K562 (cell line): ENCODE data around the gene CACNA1I. TPM values are rescaled to one million over a fixed set of nuclear protein-coding genes. Genes with fewer than 3 reads are reported as not detected.

Source experiments
- ATAC-seq: fragments of 200-7000 bp; cut with Tn5 transposase; 3 replicates; pipeline ENCODE4 v1.9.1; 2020; ENCODE audit warnings: moderate library complexity
- BruUV-seq: library from RNA; stranded (reverse); fragments of 400-500 nt; replicated peaks from 2 replicates; lab custom pipeline; 2021; lab: Mats Ljungman, UMichigan
- CTCF ChIA-PET: fragments of 300-600 bp; formaldehyde crosslinking; extraction: SDS; loops from one replicate; lab custom pipeline; 2021; ENCODE audit warnings: low intra/inter-chr PET ratio; lab: Yijun Ruan, JAX
- POLR2A ChIA-PET: fragments of 300-600, 350-650 bp; sonication (Branson Sonifier 250); formaldehyde crosslinking; extraction: SDS; loops from one replicate; lab custom pipeline; 2021; ENCODE audit warnings: antibody characterized with exemption, inconsistent platforms; lab: Yijun Ruan, JAX
- DNase-seq, 4 experiments: peaks; one replicate each; pipeline versions ENCODE4 v3.0.0 to v3.0.0-alpha.2; 2011 to 2018; ENCODE audit warnings: low spot score in 3 of 4, mixed read lengths in 3 of 4; ENCODE audit errors: extremely low read depth in 1 of 4
- FAIRE-seq: peaks from 2 replicates; lab custom pipeline; 2011; peaks lifted over from hg19 to GRCh38; lab: Jason Lieb, UNC
- H2AFZ ChIP-seq: 2 replicates; pipeline ENCODE4 v1.6.0; 2011; ENCODE audit warnings: low read depth, low read length, control low read depth, inconsistent platforms
- H3K27ac ChIP-seq: fragments of 200-600 bp; 3 replicates; pipeline ENCODE4 v1.8.0; 2011; ENCODE audit warnings: low read depth, mild to moderate bottlenecking, control low read depth, inconsistent platforms, low read length, moderate library complexity, mixed read lengths; ENCODE audit errors: extremely low read depth
- H3K27me3 ChIP-seq, 2 experiments: fragments of 300-600 bp in 1 of 2; 2 replicates in 1 of 2; 3 replicates in 1 of 2; pipeline versions ENCODE4 v1.6.0 to v1.8.0; 2011; ENCODE audit warnings: inconsistent platforms in 2 of 2, low read length in 2 of 2, mild to moderate bottlenecking in 1 of 2, mixed read lengths in 1 of 2, moderate library complexity in 1 of 2; ENCODE audit not compliant: control insufficient read depth in 2 of 2, insufficient read depth in 2 of 2
- H3K36me3 ChIP-seq: fragments of 300-600 bp; 3 replicates; pipeline ENCODE4 v1.8.0; 2011; ENCODE audit warnings: mild to moderate bottlenecking, low read length, inconsistent platforms; ENCODE audit not compliant: control insufficient read depth, insufficient read depth
- H3K4me1 ChIP-seq, 2 experiments: fragments of 200-600 bp in 1 of 2; replicated peaks in 1 of 2; 2 replicates in 1 of 2; 3 replicates in 1 of 2; pipeline versions ENCODE4 v1.5.1 to v1.8.0; 2011; ENCODE audit warnings: inconsistent platforms in 2 of 2, low read length in 2 of 2, mild to moderate bottlenecking in 1 of 2, mixed read lengths in 1 of 2, moderate library complexity in 1 of 2; ENCODE audit not compliant: control insufficient read depth in 2 of 2, insufficient read depth in 2 of 2
- H3K4me2 ChIP-seq: 2 replicates; pipeline ENCODE4 v1.6.1; 2011; ENCODE audit warnings: low read length, control low read depth, inconsistent platforms, mixed read lengths; ENCODE audit not compliant: insufficient read depth
- H3K4me3 ChIP-seq: fragments of 200-600 bp; sonication (generic), shearing (Covaris generic); 2 replicates; pipeline ENCODE4 v1.5.1; 2016; ENCODE audit warnings: control low read depth, inconsistent platforms
- H3K79me2 ChIP-seq: fragments of 200-600 bp; 3 replicates; pipeline ENCODE4 v1.8.0; 2011; ENCODE audit warnings: low read length, inconsistent platforms; ENCODE audit not compliant: control insufficient read depth, insufficient read depth
- H3K9ac ChIP-seq, 2 experiments: 2 replicates each; pipeline versions ENCODE4 v1.6.0 to v1.6.1; 2011; ENCODE audit warnings: low read depth in 2 of 2, low read length in 2 of 2, control low read depth in 1 of 2, inconsistent platforms in 1 of 2, mild to moderate bottlenecking in 1 of 2, mixed read lengths in 1 of 2; ENCODE audit not compliant: insufficient read depth in 1 of 2
- H3K9me1 ChIP-seq: one replicate; pipeline ENCODE4 v1.6.0; 2011; ENCODE audit warnings: inconsistent platforms, mild to moderate bottlenecking, low read length, moderate library complexity; ENCODE audit not compliant: control insufficient read depth, insufficient read depth
- H3K9me3 ChIP-seq: replicated peaks from 2 replicates; pipeline ENCODE4 v1.5.1; 2011; ENCODE audit warnings: low read depth, low read length, inconsistent platforms; ENCODE audit not compliant: control insufficient read depth, insufficient read depth
- H4K20me1 ChIP-seq: replicated peaks from 2 replicates; pipeline ENCODE4 v1.6.1; 2011; ENCODE audit warnings: low read length, inconsistent platforms, mixed read lengths; ENCODE audit not compliant: control insufficient read depth, insufficient read depth
- ARHGAP35 ChIP-seq: fragments of 450-650 bp; IDR thresholded peaks from 2 replicates; pipeline ENCODE4 v1.6.1; 2018; ENCODE audit not compliant: partially characterized antibody
- ATF4 ChIP-seq: fragments of 450-650 bp; formaldehyde crosslinking; IDR thresholded peaks from 2 replicates; pipeline ENCODE4 v1.4.0; 2022; ENCODE audit warnings: mild to moderate bottlenecking, moderate library complexity
- BRD4 ChIP-seq: fragments of 200-600 bp; sonication (generic); IDR thresholded peaks from 2 replicates; pipeline ENCODE4 v1.6.1; 2017; ENCODE audit warnings: inconsistent platforms
- CHCHD3 ChIP-seq: fragments of 250-450 bp; sonication (Bioruptor Pico); IDR thresholded peaks from 2 replicates; pipeline ENCODE4 v2.1.2; 2022; ENCODE audit warnings: mild to moderate bottlenecking
- CTCFL ChIP-seq: IDR thresholded peaks from 2 replicates; pipeline ENCODE4 v1.6.1; 2011; ENCODE audit warnings: borderline replicate concordance, low read depth, mild to moderate bottlenecking, moderate library complexity, low read length; ENCODE audit not compliant: insufficient read depth, poor library complexity, severe bottlenecking
- FOXJ2 ChIP-seq: fragments of 200-800 bp; sonication (Bioruptor generic); IDR thresholded peaks from 2 replicates; pipeline ENCODE4 v1.6.1; 2016; ENCODE audit warnings: missing genetic modification characterization, missing compliant biosample characterization
- GTF2E2 ChIP-seq: fragments of 200-800 bp; sonication (Bioruptor generic); IDR thresholded peaks from 2 replicates; pipeline ENCODE4 v1.6.1; 2016; ENCODE audit warnings: missing genetic modification characterization, missing compliant biosample characterization
- HDGF ChIP-seq: fragments of 450-650 bp; IDR thresholded peaks from 2 replicates; pipeline ENCODE4 v1.6.1; 2016
- KAT2B ChIP-seq: IDR thresholded peaks from one replicate; pipeline ENCODE4 v1.6.1; 2012; ENCODE audit warnings: low read depth, mild to moderate bottlenecking, control low read depth, inconsistent platforms, low read length, moderate library complexity
- MBD1 ChIP-seq: fragments of 250-450 bp; sonication (Bioruptor Pico); IDR thresholded peaks from 2 replicates; pipeline ENCODE4 v1.8.0; 2022; ENCODE audit warnings: inconsistent platforms
- PHB ChIP-seq: fragments of 250-450 bp; sonication (Bioruptor Pico); IDR thresholded peaks from 2 replicates; pipeline ENCODE4 v1.5.0; 2021
- TCFL5 ChIP-seq: fragments of 250-450 bp; sonication (Bioruptor Pico); conservative IDR thresholded peaks from 2 replicates; pipeline ENCODE4 v1.6.1; 2021; ENCODE audit warnings: mild to moderate bottlenecking, moderate library complexity, matching md5 sums
- TOE1 ChIP-seq, 2 experiments: fragments of 450-650 bp in 1 of 2; sonication (generic) in 1 of 2; formaldehyde crosslinking in 1 of 2; IDR thresholded peaks; 2 replicates each; pipeline versions ENCODE4 v1.7.1 to v1.8.0; 2016 to 2022; ENCODE audit warnings: borderline replicate concordance in 2 of 2, mild to moderate bottlenecking in 2 of 2, antibody characterized with exemption in 1 of 2, inconsistent platforms in 1 of 2, low read depth in 1 of 2, missing genetic modification reagents in 1 of 2, moderate library complexity in 1 of 2
- U2AF2 ChIP-seq: fragments of 200-400 bp; formaldehyde crosslinking; optimal IDR thresholded peaks from 2 replicates; pipeline ENCODE3; 2017; ENCODE audit warnings: low read depth, mild to moderate bottlenecking, low read length
- ZNF12 ChIP-seq: sonication (generic); formaldehyde crosslinking; IDR thresholded peaks from 2 replicates; pipeline ENCODE4 v1.4.0; 2020; ENCODE audit warnings: mild to moderate bottlenecking, missing genetic modification reagents
- ZNF24 ChIP-seq: fragments of 450-650 bp; IDR thresholded peaks from 2 replicates; pipeline ENCODE4 v1.6.1; 2016
- WGBS: fragments of 100-300 bp; shearing (Covaris generic); methylation state at CpG from one replicate; pipeline ENCODE4 v1.1.6; 2016; ENCODE audit warnings: low coverage, mixed read lengths; ENCODE audit not compliant: insufficient coverage; ENCODE audit errors: missing lambda C conversion rate; 5-methylcytosine and 5-hydroxymethylcytosine counted together
- in situ Hi-C: fragments of 300-500 bp; cut with MboI; formaldehyde crosslinking; loops from 4 replicates; pipeline ENCODE4 v1.15.0; 2018; ENCODE audit warnings: inconsistent platforms, mixed read lengths
- intact Hi-C: fragments of 100-400 bp; cut with micrococcal nuclease; formaldehyde crosslinking; loops from 2 replicates; pipeline ENCODE4 v1.14.2; 2022
- polyA plus RNA-seq, 8 experiments: library from polyadenylated mRNA; depleted of rRNA in 4 of 8; stranded (reverse) in 5 of 8; unstranded in 3 of 8; fragments of >200 nt; fragmentation: Nextera tagmentation in 2 of 8; fragmentation: Illumina TruSeq in 1 of 8; extraction: Ambion mirVana in 2 of 8; extraction: Trizol in 1 of 8; gene quantifications; 2 replicates each; pipeline versions ENCODE4 v1.2.1 to v1.2.3, GENCODE V29; 2011 to 2014; ENCODE audit warnings: inconsistent platforms in 1 of 8, missing spikeins in 1 of 8
- total RNA-seq, 7 experiments: library from RNA; depleted of rRNA in 6 of 7; stranded (reverse); fragments of >200 nt in 6 of 7; fragmentation: Illumina TruSeq in 2 of 7; extraction: Trizol in 2 of 7; gene quantifications; 2 replicates each; pipeline versions ENCODE4 v1.2.1 to v1.2.3, GENCODE V29; 2011 to 2021; ENCODE audit warnings: low replicate concordance in 1 of 7

The CACNA1I gene
- total and polyA plus RNA-seq, 9 of the 15 experiments (the other 6 are each of a cell fraction or from before 2014, with no cell fraction given): 0.01 to 0.79 (median 0.32) TPM; not detected in 1

GRCh38 chr22:39614442-39614841 lies 43.9 kb downstream of the CACNA1I start (continued):
- TF ChIP-seq CTCFL (no peak), ZNF24 (no peak), FOXJ2 (tag) (no peak), TCFL5 (CRISPR knock-in tag) (no peak)

- no peak overlapping the region for H3K27ac ChIP-seq
- no peaks in the 10 kb centered on the region for H4K20me1 ChIP-seq
- WGBS: 54% methylated on average over 7 of the region's 9 CpGs
- in situ Hi-C loops: no loop called here
- no peaks in the 10 kb centered on the region for H3K9me1 ChIP-seq
- no peaks in the 10 kb centered on the region for H3K9me3 ChIP-seq
- no peak overlapping the region for H3K4me2 ChIP-seq
- ATAC-seq: no peak
- no peak overlapping the region for H3K4me3 ChIP-seq
- peaks cover 0 to 19% of the 10 kb centered on the region in 2 experiments; a peak in 4 of 5 replicates for H3K4me1 ChIP-seq
- no peaks in the 10 kb centered on the region for H3K79me2 ChIP-seq
- no peak overlapping the region for H2AFZ ChIP-seq
- no TSS peak for BruUV-seq
- H3K9ac ChIP-seq: no peak overlapping the region
- no peaks in the 10 kb centered on the region for H3K27me3 ChIP-seq
- ChIA-PET POLR2A (interaction anchor here (0.6 kb wide), 1 partner anchor 61 kb away, joined by 3 read pairs; no protein-coding TSS in a partner anchor), CTCF (no interaction called here)
- no peak for DNase-seq
- H3K36me3 ChIP-seq: no peaks in the 10 kb centered on the region
- FAIRE-seq: no peak
- intact Hi-C loops: no loop called here
- TF ChIP-seq U2AF2 (no peak), ZNF12 (CRISPR knock-in tag) (no peak), GTF2E2 (tag) (no peak), PHB (no peak), HDGF (no peak), MBD1 (CRISPR knock-in tag) (no peak), TOE1 (IDR thresholded peaks at IDR 0.05; ENCODE audit: borderline replicate concordance) (no peak), TOE1 (CRISPR knock-in tag; IDR thresholded peaks at IDR 0.05; ENCODE audit: borderline replicate concordance, low read depth) (no peak), ATF4 (CRISPR knock-in tag) (no peak), BRD4 (no peak), CHCHD3 (CRISPR knock-in tag) (no peak), ARHGAP35 (no peak), KAT2B (no peak)
Observed at GRCh38 chr22:39616051-39616450, 45.5 kb downstream of the CACNA1I start.
